Vagina (tissue), 2 donors: ENCODE measurements around the gene CHMP2A.
"Not testable (repeated sequence)": the region's sequence is repeated elsewhere in the genome, so short reads cannot be mapped to it uniquely, and the experiment has no call there.

Experiments
- POLR2A ChIP-seq, 2 donors: fragments of 450-650 bp; IDR thresholded peaks; one replicate each; pipeline ENCODE4 v1.6.1; 2017; ENCODE audit warnings: antibody characterized with exemption in 2 of 2, mild to moderate bottlenecking in 2 of 2, moderate library complexity in 2 of 2
- POLR2AphosphoS5 ChIP-seq, 2 donors: sonication (generic); formaldehyde crosslinking; IDR thresholded peaks; one replicate each; pipeline ENCODE4 v1.9.0; 2017; ENCODE audit warnings: antibody characterized with exemption in 2 of 2, mild to moderate bottlenecking in 2 of 2, low read depth in 1 of 2; ENCODE audit not compliant: insufficient read depth in 1 of 2

- TF ChIP-seq POLR2AphosphoS5 (IDR thresholded peaks at IDR 0.05; ENCODE audit: insufficient read depth in 1 of 2, low read depth in 1 of 2); POLR2A (IDR thresholded peaks at IDR 0.05): not testable (repeated sequence)
Measured at GRCh38 chr19:58577581-58577980, 22.7 kb upstream of the CHMP2A start.
